ENCODE measurements around the gene GPR35.

- TF ChIP-seq FOXM1 (IDR thresholded peaks at IDR 0.05; ENCODE audit: borderline replicate concordance) (no peak), BHLHE40 (IDR thresholded peaks at IDR 0.05; ENCODE audit: borderline replicate concordance) (no peak), TARDBP (IDR thresholded peaks at IDR 0.05) (no peak), NFRKB (IDR thresholded peaks at IDR 0.05) (no peak), L3MBTL2 (conservative IDR thresholded peaks at IDR 0.05) (no peak), ARNT (IDR thresholded peaks at IDR 0.05) (no peak), SUZ12 (IDR thresholded peaks at IDR 0.05) (no peak), ZNF384 (IDR thresholded peaks at IDR 0.05) (no peak), SP1 (IDR thresholded peaks at IDR 0.05) (no peak)
These were observed 18.5 kb downstream of the GPR35 start for GRCh38 chr2:240643811-240644150.

All from HEK293T (cell line).